ENCODE data around the gene ZNF625. TPM values are rescaled to one million over a fixed set of nuclear protein-coding genes. Genes with fewer than 3 reads are reported as not detected.

Gene ZNF625
- polyA plus RNA-seq (ENCODE audit: insufficient read length in 3 of 3): 10 to 100 TPM; 14.2 to 17.4 (median 16.6) TPM

- DNase-seq (ENCODE audit: low read depth in 3 of 3, low spot score in 2 of 3): peak in 2 of 3 donors; percentile 84 to 88
These were observed at the start of gene ZNF625 for GRCh38 chr19:12156223-12157058. ZNF625 (minus strand) TSS chr19:12156734; CDS start chr19:12156558, 176 bp downstream.

- DNase-seq (ENCODE audit: low read depth in 3 of 3, low spot score in 2 of 3): no peak
These were observed 48.8 kb upstream of the ZNF625 start for GRCh38 chr19:12205296-12205695.

GRCh38 chr19:12202250-12202649 lies 45.7 kb upstream of the ZNF625 start:
- DNase-seq (ENCODE audit: low read depth in 3 of 3, low spot score in 2 of 3): no peak

- no peak for DNase-seq (ENCODE audit: low read depth in 3 of 3, low spot score in 2 of 3)
These were observed 43.4 kb upstream of the ZNF625 start for GRCh38 chr19:12199757-12200419.

GRCh38 chr19:12198136-12198535 lies 41.6 kb upstream of the ZNF625 start:
- no peak for DNase-seq (ENCODE audit: low read depth in 3 of 3, low spot score in 2 of 3)

GRCh38 chr19:12194827-12195731 lies 38.5 kb upstream of the ZNF625 start:
- peak; percentile 81 to 83 (median 81) for DNase-seq (ENCODE audit: low read depth in 3 of 3, low spot score in 2 of 3)

- DNase-seq (ENCODE audit: low read depth in 3 of 3, low spot score in 2 of 3): no peak
These were observed 31.1 kb upstream of the ZNF625 start for GRCh38 chr19:12187625-12188024.

- DNase-seq (ENCODE audit: low read depth in 3 of 3, low spot score in 2 of 3): no peak
These were observed 23.8 kb upstream of the ZNF625 start for GRCh38 chr19:12180377-12180776.

GRCh38 chr19:12166626-12167025 lies 10.1 kb upstream of the ZNF625 start:
- no peak for DNase-seq (ENCODE audit: low read depth in 3 of 3, low spot score in 2 of 3)

GRCh38 chr19:12163826-12164225 lies 7.3 kb upstream of the ZNF625 start:
- no peak for DNase-seq (ENCODE audit: low read depth in 3 of 3, low spot score in 2 of 3)

- DNase-seq (ENCODE audit: low read depth in 3 of 3, low spot score in 2 of 3): peak in 2 of 3 donors; percentile 87 to 94
These were observed 6.6 kb upstream of the ZNF625 start, which contains the start of gene ZNF136 for GRCh38 chr19:12162882-12163806. ZNF136 (plus strand) TSS chr19:12163096; CDS start chr19:12163204, 108 bp downstream.

GRCh38 chr19:12162513-12162881 lies 6.0 kb upstream of the ZNF625 start:
- no peak for DNase-seq (ENCODE audit: low read depth in 3 of 3, low spot score in 2 of 3)

- DNase-seq (ENCODE audit: low read depth in 3 of 3, low spot score in 2 of 3): no peak
These were observed 3.4 kb upstream of the ZNF625 start for GRCh38 chr19:12159773-12160414.

GRCh38 chr19:12155324-12155860 lies 1.1 kb downstream of the ZNF625 start:
- DNase-seq (ENCODE audit: low read depth in 3 of 3, low spot score in 2 of 3): no peak

- DNase-seq (ENCODE audit: low read depth in 3 of 3, low spot score in 2 of 3): no peak
These were observed 11.2 kb downstream of the ZNF625 start for GRCh38 chr19:12145348-12145747.

- no peak for DNase-seq (ENCODE audit: low read depth in 3 of 3, low spot score in 2 of 3)
These were observed 15.2 kb downstream of the ZNF625 start for GRCh38 chr19:12141405-12141736.

GRCh38 chr19:12140545-12141404 lies 15.8 kb downstream of the ZNF625 start:
- peak in 1 of 3 donors; percentile 73 for DNase-seq (ENCODE audit: low read depth in 3 of 3, low spot score in 2 of 3)

GRCh38 chr19:12139885-12140544 lies 16.5 kb downstream of the ZNF625 start, which contains the start of gene ZNF20:
ZNF20 (minus strand) TSS chr19:12140350; CDS start chr19:12140182, 168 bp downstream.
- peak; percentile 92 to 97 (median 94) for DNase-seq (ENCODE audit: low read depth in 3 of 3, low spot score in 2 of 3)
